ENCODE results near the gene DUSP2.

The DUSP2 gene

GRCh38 chr2:96145036-96145847 is at the start of gene DUSP2:
Gene DUSP2 (minus strand): TSS chr2:96145440. CDS start chr2:96145354, 86 bp downstream.
- DNase-seq (ENCODE audit: low read depth): peak; percentile 83

GRCh38 chr2:96191937-96192670 is 46.9 kb upstream of the DUSP2 start:
- no peak for DNase-seq (ENCODE audit: low read depth)

- no peak for DNase-seq (ENCODE audit: low read depth)
Measured at GRCh38 chr2:96188821-96189526, 43.7 kb upstream of the DUSP2 start.

GRCh38 chr2:96186562-96186961 is 41.3 kb upstream of the DUSP2 start:
- DNase-seq (ENCODE audit: low read depth): no peak

- DNase-seq (ENCODE audit: low read depth): no peak
Measured at GRCh38 chr2:96185516-96185915, 40.3 kb upstream of the DUSP2 start.

- DNase-seq (ENCODE audit: low read depth): no peak
Measured at GRCh38 chr2:96184989-96185388, 39.7 kb upstream of the DUSP2 start.

GRCh38 chr2:96184188-96184587 is 38.9 kb upstream of the DUSP2 start:
- no peak for DNase-seq (ENCODE audit: low read depth)

GRCh38 chr2:96181529-96181928 is 36.3 kb upstream of the DUSP2 start:
- no peak for DNase-seq (ENCODE audit: low read depth)

GRCh38 chr2:96180521-96180920 is 35.3 kb upstream of the DUSP2 start:
- DNase-seq (ENCODE audit: low read depth): no peak

- no peak for DNase-seq (ENCODE audit: low read depth)
Measured at GRCh38 chr2:96180002-96180401, 34.8 kb upstream of the DUSP2 start.

- no peak for DNase-seq (ENCODE audit: low read depth)
Measured at GRCh38 chr2:96176661-96177060, 31.4 kb upstream of the DUSP2 start.

- DNase-seq (ENCODE audit: low read depth): no peak
Measured at GRCh38 chr2:96175951-96176350, 30.7 kb upstream of the DUSP2 start.

GRCh38 chr2:96174251-96175144 is 29.3 kb upstream of the DUSP2 start:
- DNase-seq (ENCODE audit: low read depth): peak; percentile 54

- no peak for DNase-seq (ENCODE audit: low read depth)
Measured at GRCh38 chr2:96171831-96172230, 26.6 kb upstream of the DUSP2 start.

GRCh38 chr2:96170626-96171025 is 25.4 kb upstream of the DUSP2 start:
- DNase-seq (ENCODE audit: low read depth): no peak

GRCh38 chr2:96169868-96170507 is 24.7 kb upstream of the DUSP2 start:
- DNase-seq (ENCODE audit: low read depth): no peak

- no peak for DNase-seq (ENCODE audit: low read depth)
Measured at GRCh38 chr2:96167407-96168013, 22.3 kb upstream of the DUSP2 start.

GRCh38 chr2:96164459-96165184 is 19.4 kb upstream of the DUSP2 start:
- no peak for DNase-seq (ENCODE audit: low read depth)

GRCh38 chr2:96163768-96164429 is 18.7 kb upstream of the DUSP2 start:
- DNase-seq (ENCODE audit: low read depth): no peak

GRCh38 chr2:96163415-96163767 is 18.2 kb upstream of the DUSP2 start:
- no peak for DNase-seq (ENCODE audit: low read depth)
